GM12878 (cell line): ENCODE data around the gene ACAD11. TPM values are rescaled to one million over a fixed set of nuclear protein-coding genes. Genes with fewer than 3 reads are reported as not detected.

Experiments used
- ATAC-seq: fragments of 200-7000 bp; cut with Tn5 transposase; 3 replicates; pipeline ENCODE4 v1.9.1; 2020; ENCODE audit warnings: mild to moderate bottlenecking, moderate library complexity
- BruUV-seq: library from RNA; stranded (reverse); fragments of 400-500 nt; replicated peaks from 2 replicates; lab custom pipeline; 2021; lab: Mats Ljungman, UMichigan
- CTCF ChIA-PET: fragments of 300-600 bp; sonication (Branson Sonifier 250); formaldehyde crosslinking; extraction: SDS; loops from one replicate; lab custom pipeline; 2021; ENCODE audit warnings: inconsistent platforms; lab: Yijun Ruan, JAX
- POLR2A ChIA-PET: fragments of 350-600 bp; formaldehyde crosslinking; extraction: SDS; loops from one replicate; lab custom pipeline; 2021; ENCODE audit warnings: inconsistent platforms; lab: Charles Lee
- RAD21 ChIA-PET: fragments of 300-600 bp; sonication (Branson Sonifier 250); formaldehyde crosslinking; loops from one replicate; lab custom pipeline; 2023; ENCODE audit warnings: antibody characterized with exemption; ENCODE audit not compliant: unreplicated experiment; lab: Charles Lee
- SMC1A ChIA-PET: fragments of 300-600 bp; sonication (Branson Sonifier 250); formaldehyde crosslinking; loops from one replicate; lab custom pipeline; 2023; ENCODE audit not compliant: unreplicated experiment, uncharacterized antibody; lab: Charles Lee
- DNase-seq: peaks from one replicate; pipeline ENCODE4 v3.0.0-alpha.2; 2011; ENCODE audit warnings: low read depth, low spot score
- FAIRE-seq: peaks from 3 replicates; lab custom pipeline; 2011; peaks lifted over from hg19 to GRCh38; lab: Jason Lieb, UNC
- H2AFZ ChIP-seq: 2 replicates; pipeline ENCODE4 v1.6.0; 2011; ENCODE audit warnings: low read depth, low read length, control low read depth; ENCODE audit not compliant: control insufficient read depth
- H3K27ac ChIP-seq: 2 replicates; pipeline ENCODE4 v1.5.1; 2011; ENCODE audit warnings: control low read depth; ENCODE audit not compliant: control insufficient read depth, insufficient read depth
- H3K27me3 ChIP-seq, 2 experiments: replicated peaks in 1 of 2; 2 replicates each; pipeline versions ENCODE4 v1.6.0 to v1.6.1; 2011; ENCODE audit warnings: low read length in 1 of 2; ENCODE audit not compliant: control insufficient read depth in 2 of 2, insufficient read depth in 2 of 2
- H3K36me3 ChIP-seq, 2 experiments: 2 replicates each; pipeline ENCODE4 v1.5.1; 2011; ENCODE audit warnings: low read length in 1 of 2; ENCODE audit not compliant: control insufficient read depth in 2 of 2, insufficient read depth in 2 of 2
- H3K4me1 ChIP-seq: 2 replicates; pipeline ENCODE4 v1.6.1; 2011; ENCODE audit warnings: mild to moderate bottlenecking, low read length, moderate library complexity, mixed read lengths; ENCODE audit not compliant: control insufficient read depth, insufficient read depth
- H3K4me2 ChIP-seq: 2 replicates; pipeline ENCODE4 v1.6.0; 2011; ENCODE audit warnings: control low read depth; ENCODE audit not compliant: control insufficient read depth, insufficient read depth
- H3K4me3 ChIP-seq: fragments of 200-600 bp; sonication (generic); 2 replicates; pipeline ENCODE4 v1.5.1; 2016
- H3K79me2 ChIP-seq: 2 replicates; pipeline ENCODE4 v1.6.0; 2011; ENCODE audit warnings: low read length; ENCODE audit not compliant: control insufficient read depth, insufficient read depth
- H3K9ac ChIP-seq: 2 replicates; pipeline ENCODE4 v1.8.0; 2011; ENCODE audit warnings: low read length, control low read depth, mixed read lengths; ENCODE audit not compliant: control insufficient read depth, insufficient read depth
- H3K9me3 ChIP-seq: replicated peaks from 3 replicates; pipeline ENCODE4 v1.5.1; 2011; ENCODE audit warnings: mild to moderate bottlenecking, low read length; ENCODE audit not compliant: control insufficient read depth, insufficient read depth
- H4K20me1 ChIP-seq: 2 replicates; pipeline ENCODE4 v1.6.0; 2011; ENCODE audit not compliant: control insufficient read depth, insufficient read depth
- ATF2 ChIP-seq: IDR thresholded peaks from 2 replicates; pipeline ENCODE4 v1.6.1; 2012; ENCODE audit warnings: low read length, inconsistent platforms
- ETV6 ChIP-seq, 2 experiments: fragments of 450-650 bp in 1 of 2; IDR thresholded peaks in 1 of 2; conservative IDR thresholded peaks in 1 of 2; 2 replicates each; pipeline ENCODE4 v1.6.1; 2014; ENCODE audit warnings: antibody characterized with exemption in 1 of 2, borderline replicate concordance in 1 of 2, low read depth in 1 of 2, mild to moderate bottlenecking in 1 of 2, moderate library complexity in 1 of 2
- IKZF1 ChIP-seq: fragments of 450-650 bp; conservative IDR thresholded peaks from 2 replicates; pipeline ENCODE4 v1.6.1; 2017; ENCODE audit warnings: antibody characterized with exemption, mild to moderate bottlenecking
- MLLT1 ChIP-seq: fragments of 450-650 bp; IDR thresholded peaks from 2 replicates; pipeline ENCODE4 v1.6.1; 2016; ENCODE audit warnings: mild to moderate bottlenecking
- MXI1 ChIP-seq: fragments of 150-350 bp; IDR thresholded peaks from 2 replicates; pipeline ENCODE4 v1.6.1; 2011; ENCODE audit warnings: low read depth, mild to moderate bottlenecking, inconsistent platforms, low read length, improper control_type of control experiment
- NFXL1 ChIP-seq: fragments of 450-650 bp; IDR thresholded peaks from 2 replicates; pipeline ENCODE4 v1.6.1; 2017; ENCODE audit warnings: antibody characterized with exemption, mild to moderate bottlenecking, borderline replicate concordance
- NKRF ChIP-seq: fragments of 450-650 bp; conservative IDR thresholded peaks from 2 replicates; pipeline ENCODE4 v1.6.1; 2017; ENCODE audit warnings: mild to moderate bottlenecking, moderate library complexity
- PRDM15 ChIP-seq: fragments of 450-650 bp; formaldehyde crosslinking; IDR thresholded peaks from 2 replicates; pipeline ENCODE4 v1.4.0; 2020; ENCODE audit warnings: mild to moderate bottlenecking, moderate library complexity
- RFX5 ChIP-seq: IDR thresholded peaks from 2 replicates; pipeline ENCODE4 v1.6.1; 2011; ENCODE audit warnings: low read depth, low read length, improper control_type of control experiment
- SMC3 ChIP-seq: IDR thresholded peaks from 2 replicates; pipeline ENCODE4 v1.6.1; 2011; ENCODE audit warnings: low read length, improper control_type of control experiment, borderline replicate concordance
- TAF1 ChIP-seq: IDR thresholded peaks from 2 replicates; pipeline ENCODE4 v1.6.1; 2011; ENCODE audit warnings: mild to moderate bottlenecking, low read depth, low read length, borderline replicate concordance
- YY1 ChIP-seq: IDR thresholded peaks from 2 replicates; pipeline ENCODE4 v1.6.1; 2011; ENCODE audit warnings: low read depth, mild to moderate bottlenecking, low read length
- ZNF217 ChIP-seq: fragments of 450-650 bp; IDR thresholded peaks from 2 replicates; pipeline ENCODE4 v1.6.1; 2017; ENCODE audit warnings: antibody characterized with exemption, mild to moderate bottlenecking
- WGBS: methylation state at CpG from one replicate; pipeline ENCODE4 v1.1.6; 2016; ENCODE audit warnings: low lambda C conversion rate; ENCODE audit not compliant: insufficient replicate concordance, insufficient coverage; ENCODE audit errors: missing lambda C conversion rate; 5-methylcytosine and 5-hydroxymethylcytosine counted together
- in situ Hi-C: fragments of 300-500 bp; cut with MboI; formaldehyde crosslinking; loops from 9 replicates; pipeline ENCODE4 v1.14.3; 2018; ENCODE audit warnings: mixed read lengths
- intact Hi-C: fragments of 100-400 bp; cut with micrococcal nuclease; formaldehyde crosslinking; loops from one replicate; pipeline ENCODE4 v1.14.2; 2022; ENCODE audit not compliant: unreplicated experiment
- polyA plus RNA-seq, 11 experiments: library from polyadenylated mRNA; depleted of rRNA in 4 of 11; unstranded in 6 of 11; stranded (reverse) in 5 of 11; fragments of >200 nt; fragmentation: Nextera tagmentation in 4 of 11; fragmentation: Illumina TruSeq in 1 of 11; extraction: Ambion mirVana in 4 of 11; extraction: Trizol in 1 of 11; gene quantifications; 1 replicate in 1 of 11; 2 replicates in 10 of 11; pipeline versions ENCODE4 v1.2.1 to v1.2.3, GENCODE V29; 2011 to 2016; ENCODE audit warnings: inconsistent platforms in 2 of 11, missing spikeins in 2 of 11, low read depth in 1 of 11
- total RNA-seq, 4 experiments: library from RNA; depleted of rRNA in 3 of 4; stranded (reverse); fragments of >200 nt in 3 of 4; fragmentation: Illumina TruSeq in 1 of 4; extraction: Trizol in 1 of 4; gene quantifications; 2 replicates each; pipeline versions ENCODE4 v1.2.1 to v1.2.3, GENCODE V29; 2013 to 2021

ACAD11 gene
- total and polyA plus RNA-seq, 10 of the 15 experiments (the other 5 are each of a cell fraction or from before 2014, with no cell fraction given): 2.4 to 15.9 (median 10.4) TPM

GRCh38 chr3:132643366-132643765 lies 16.2 kb downstream of the ACAD11 start (continued):
- no peak for TF ChIP-seq NKRF
- no peak for TF ChIP-seq ZNF217
- TF ChIP-seq, all 136 proteins: peak for 0

GRCh38 chr3:132642539-132642847 lies 17.1 kb downstream of the ACAD11 start:
- Histone ChIP-seq H3K4me2 (no peak overlapping the region), H3K27ac (no peak overlapping the region), H4K20me1 (no peaks in the 10 kb centered on the region), H3K9ac (no peak overlapping the region), H3K27me3 (no peaks in the 10 kb centered on the region), H3K4me1 (no peaks in the 10 kb centered on the region), H3K36me3 (no peaks in the 10 kb centered on the region; a peak in 2 of 4 replicates), H3K79me2 (no peaks in the 10 kb centered on the region), H3K9me3 (no peaks in the 10 kb centered on the region), H3K4me3 (no peak overlapping the region), H2AFZ (no peak overlapping the region)
- POLR2A ChIA-PET: interaction anchor here (0.6 to 1.7 kb wide), 2 partner anchors 15 to 106 kb away, joined by 3 to 4 read pairs; no protein-coding TSS in a partner anchor
- RAD21 ChIA-PET: interaction anchor here (0.7 to 3.9 kb wide), 8 partner anchors 17 to 112 kb away, joined by 3 to 53 read pairs (median 5); partner anchors contain the start of gene ACAD11
- 50% methylated on average over 2 of the region's 2 CpGs for WGBS
- no peak for ATAC-seq
- FAIRE-seq: no peak
- no peak for DNase-seq
- intact Hi-C loops (loop anchor here (1.0 kb wide), 2 partner anchors 106 to 290 kb away; no protein-coding TSS in a partner anchor), in situ Hi-C loops (loop anchor here (10.0 kb wide), 1 partner anchor 98 kb away; no protein-coding TSS in a partner anchor)
- CTCF ChIA-PET: interaction anchor here (1.0 to 6.0 kb wide), 33 partner anchors 8 to 295 kb away, joined by 3 to 203 read pairs (median 5); partner anchors contain the start of genes ACAD11 and UBA5
- BruUV-seq: no TSS peak
- SMC1A ChIA-PET: interaction anchor here (0.6 to 9.1 kb wide), 14 partner anchors 10 to 242 kb away, joined by 3 to 100 read pairs (median 4); partner anchors contain the start of gene ACKR4
- TF ChIP-seq ATF2 (no peak), MLLT1 (no peak), MXI1 (no peak), IKZF1 (no peak), TAF1 (no peak), NFXL1 (no peak), YY1 (no peak), RFX5 (no peak), PRDM15 (no peak), SMC3 (no peak), ETV6 (conservative IDR thresholded peaks at IDR 0.05 in 1 of 2, IDR thresholded peaks at IDR 0.05 in 1 of 2; ENCODE audit: borderline replicate concordance in 1 of 2, low read depth in 1 of 2) (no peak)
